NCI-H226 (cell line): ENCODE data around the gene RAG1.

Experiments
- DNase-seq: peaks from one replicate; pipeline ENCODE4 v3.0.0-alpha.2; 2015

The RAG1 gene

DNA sequence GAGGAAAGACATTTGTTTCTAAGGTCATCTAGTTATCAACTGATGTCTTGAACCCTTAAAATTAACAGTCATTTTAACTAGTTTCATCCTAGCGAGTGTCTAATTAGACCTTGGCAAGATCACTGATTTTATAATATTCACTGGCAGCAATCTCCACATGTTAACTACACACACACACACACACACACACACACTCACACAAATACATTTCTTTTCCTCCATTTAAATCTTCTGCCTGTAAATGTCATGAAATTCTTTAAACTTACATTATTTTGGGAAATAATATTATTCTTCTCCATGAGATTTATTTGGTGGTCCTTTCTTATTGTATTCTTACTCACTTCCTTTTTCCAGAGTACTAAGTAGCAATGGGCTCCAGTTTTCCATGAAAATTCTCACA is 23.6 kb downstream of the RAG1 start:
- DNase-seq = no peak

- DNase-seq = peak; percentile 84
Observed at GRCh38 chr11:36594316-36594989, 26.6 kb downstream of the RAG1 start, which contains the start of gene IFTAP. IFTAP (plus strand) TSS chr11:36594502; CDS start chr11:36610104, 15,602 bp downstream.

DNA sequence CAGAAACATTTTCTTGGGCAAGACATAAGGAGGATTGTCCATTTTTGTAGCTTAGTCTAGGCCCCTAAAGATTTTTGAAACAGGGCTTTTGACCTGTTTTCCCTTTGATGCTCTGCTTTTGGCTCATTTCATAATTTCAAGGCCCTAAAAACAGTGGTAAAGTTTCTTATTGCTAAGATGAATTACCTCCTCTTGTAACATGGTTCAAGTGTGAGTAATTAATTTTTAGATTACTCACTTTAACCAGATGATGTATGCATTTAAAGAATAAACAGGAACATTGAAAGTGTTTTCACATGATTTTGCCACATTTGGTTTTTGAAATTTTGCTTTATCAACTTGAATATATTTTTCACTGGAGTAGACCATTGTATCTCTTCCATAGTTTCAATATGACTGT is 29.1 kb downstream of the RAG1 start:
- DNase-seq = no peak

- no peak for DNase-seq
Observed at GRCh38 chr11:36598051-36598450, 30.2 kb downstream of the RAG1 start, which contains the start of gene RAG2. RAG2 (minus strand) TSS chr11:36598236; CDS start chr11:36594168, 4,068 bp downstream.

- no peak for DNase-seq
Observed at GRCh38 chr11:36600180-36600579, 32.4 kb downstream of the RAG1 start.

DNA sequence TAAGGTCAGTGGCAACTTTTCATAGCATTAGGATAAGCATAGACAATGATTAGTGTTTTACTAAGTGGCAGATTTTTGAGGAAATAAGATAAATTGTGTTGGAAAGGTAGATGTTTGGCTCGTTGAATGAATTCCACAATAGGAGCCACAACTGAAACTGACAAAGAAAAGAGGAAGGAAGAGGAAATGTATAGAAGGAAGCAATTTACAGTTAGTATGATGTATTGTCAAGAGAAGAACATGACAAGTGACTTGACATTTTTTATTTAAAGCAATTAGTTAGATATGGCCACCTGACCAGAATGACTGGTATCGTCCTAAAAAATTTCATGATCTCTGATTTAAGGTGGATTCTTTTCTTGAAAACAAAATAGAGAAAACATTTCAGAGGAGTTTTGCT is 33.3 kb downstream of the RAG1 start:
- DNase-seq = no peak

- DNase-seq = no peak
Observed at GRCh38 chr11:36602135-36602534, 34.3 kb downstream of the RAG1 start.

DNA sequence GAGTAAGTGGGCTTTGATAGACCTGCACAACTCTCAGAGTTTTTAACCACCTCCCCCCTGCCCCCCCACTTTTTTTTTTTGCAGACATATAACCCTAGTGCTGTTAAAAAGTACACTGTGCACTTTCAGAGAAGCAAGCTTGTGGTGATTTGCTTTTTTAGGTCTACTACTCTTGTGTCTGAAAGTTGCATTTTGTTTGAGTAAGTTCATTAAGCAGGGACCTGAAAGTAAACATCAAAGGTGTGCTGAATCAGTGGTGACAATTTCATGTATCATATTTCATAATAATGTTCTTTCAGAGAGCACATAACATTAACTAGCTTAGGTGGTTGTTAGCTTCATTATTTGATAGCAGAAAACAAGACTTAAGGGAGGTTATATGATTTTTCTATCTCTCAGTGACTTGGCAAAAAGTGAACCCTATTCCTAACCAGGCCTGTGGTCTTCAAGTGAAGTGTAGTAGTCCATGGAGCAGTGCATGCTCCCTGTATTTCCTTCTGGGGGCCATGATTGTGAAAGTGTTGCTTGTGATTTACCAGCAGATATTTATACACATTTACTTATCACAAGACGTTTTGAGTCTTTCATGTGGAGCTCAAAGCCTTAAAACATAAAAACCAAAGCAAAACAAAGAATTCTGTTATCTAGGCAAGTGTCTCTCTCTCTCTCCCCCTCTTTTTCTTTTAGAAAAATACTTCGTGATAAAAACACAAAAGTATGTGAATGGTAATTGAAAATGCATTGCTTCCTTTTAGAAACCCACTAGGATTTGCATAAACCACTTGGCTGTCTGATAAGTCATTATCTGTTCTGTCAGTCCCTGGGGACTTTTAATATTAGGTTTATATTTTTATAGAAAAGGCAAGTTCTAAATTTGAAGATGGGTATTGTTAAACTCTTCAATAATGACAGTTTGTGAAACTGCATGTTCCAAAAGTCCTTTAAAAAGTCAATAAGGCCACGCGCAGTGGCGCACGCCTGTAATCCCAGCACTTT is 37.7 kb downstream of the RAG1 start:
- DNase-seq = no peak

DNA sequence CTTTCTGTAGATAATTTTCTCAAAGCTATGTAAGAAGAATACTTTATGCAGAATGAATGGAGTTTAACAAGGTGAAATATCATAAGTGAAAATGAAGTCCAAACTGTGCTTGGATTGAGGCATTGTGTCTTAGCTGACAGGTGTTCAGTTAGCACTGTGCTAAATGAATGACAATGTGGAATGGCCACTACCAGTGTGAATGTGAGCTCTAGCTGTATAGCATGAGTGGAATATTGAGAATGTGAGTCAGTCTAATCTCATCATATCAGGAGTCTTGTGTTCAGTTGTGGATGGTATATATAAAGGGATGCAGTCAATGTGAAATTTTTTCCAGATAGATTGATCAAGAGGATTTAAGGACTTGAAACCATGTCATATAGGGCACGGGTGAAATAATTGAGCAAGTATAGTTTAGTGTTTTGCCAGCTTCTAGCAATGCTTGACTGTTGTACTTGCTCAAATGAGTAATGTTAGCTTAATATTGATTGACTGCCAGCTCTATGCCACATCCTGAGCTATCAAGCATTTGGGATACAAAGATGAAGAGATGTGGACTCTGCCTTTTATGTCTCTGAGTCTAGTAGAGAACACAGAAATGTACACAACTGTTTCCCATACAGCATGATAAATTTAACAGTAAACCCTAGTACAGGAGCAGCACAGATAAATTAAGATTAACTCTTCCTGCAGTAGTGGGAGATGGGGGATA is 40.8 kb downstream of the RAG1 start:
- DNase-seq = no peak

GRCh38 chr11:36609383-36609782 is 41.6 kb downstream of the RAG1 start:
- DNase-seq = no peak

- DNase-seq = no peak
Observed at GRCh38 chr11:36615826-36616225, 48.0 kb downstream of the RAG1 start.

DNA sequence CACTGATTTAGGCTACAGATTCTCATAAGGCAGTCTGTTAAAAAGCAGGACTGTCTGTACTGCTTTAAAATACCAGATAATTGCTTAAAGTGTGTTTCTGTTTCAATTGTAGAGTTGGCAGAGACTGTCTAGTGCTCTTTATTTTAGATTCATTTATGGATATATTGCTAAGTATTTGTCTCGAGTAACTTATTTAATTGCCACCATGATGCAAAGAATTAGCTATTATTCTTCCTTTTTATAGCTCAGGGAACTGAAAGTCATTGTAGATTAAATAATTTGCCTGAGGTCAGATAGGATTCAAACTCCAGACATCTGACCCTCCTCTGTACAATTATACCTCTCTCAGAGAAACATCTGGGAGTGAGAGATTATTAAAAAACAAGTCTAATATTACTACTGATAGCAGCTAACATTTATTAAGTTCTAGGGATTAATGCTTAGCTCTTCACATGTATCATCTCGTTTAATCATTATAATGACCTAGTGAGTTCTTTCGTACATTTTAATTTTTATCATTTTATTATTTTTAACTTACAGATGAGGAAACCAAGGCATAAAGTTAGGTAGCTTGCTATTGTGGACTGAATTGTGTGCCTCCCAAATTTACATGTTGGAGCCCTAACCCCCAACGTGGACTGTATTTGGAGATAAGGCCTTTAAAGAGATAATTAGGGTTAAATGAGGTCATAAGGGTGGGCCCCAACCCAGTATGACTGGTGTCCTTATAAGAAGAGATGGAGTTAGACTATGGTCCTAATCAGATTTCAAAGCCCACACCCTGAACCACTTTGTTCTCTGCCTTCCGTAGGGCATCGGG is 49.9 kb downstream of the RAG1 start:
- DNase-seq = no peak

- DNase-seq = no peak
Observed at GRCh38 chr11:36618363-36619047, 50.7 kb downstream of the RAG1 start.

DNA sequence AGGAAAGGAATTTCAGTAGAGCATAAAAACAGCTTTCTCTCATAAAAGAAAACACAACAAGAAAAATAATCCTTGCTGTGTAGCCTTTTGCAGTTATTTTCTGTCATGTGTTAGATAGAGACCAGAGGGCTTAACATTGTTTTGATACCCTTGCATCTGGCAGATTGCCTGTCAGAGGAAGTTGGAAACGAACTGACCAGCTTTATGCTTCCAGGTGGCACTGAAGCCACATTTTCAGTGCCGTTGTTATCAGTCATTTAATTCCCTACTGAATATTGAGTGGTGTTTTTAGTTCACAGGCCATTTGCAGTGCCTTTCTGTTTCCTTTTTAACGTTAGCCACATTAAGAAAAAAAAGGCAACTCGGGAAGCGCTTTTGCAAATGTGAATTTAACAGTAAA is 51.7 kb downstream of the RAG1 start:
- no peak for DNase-seq

DNA sequence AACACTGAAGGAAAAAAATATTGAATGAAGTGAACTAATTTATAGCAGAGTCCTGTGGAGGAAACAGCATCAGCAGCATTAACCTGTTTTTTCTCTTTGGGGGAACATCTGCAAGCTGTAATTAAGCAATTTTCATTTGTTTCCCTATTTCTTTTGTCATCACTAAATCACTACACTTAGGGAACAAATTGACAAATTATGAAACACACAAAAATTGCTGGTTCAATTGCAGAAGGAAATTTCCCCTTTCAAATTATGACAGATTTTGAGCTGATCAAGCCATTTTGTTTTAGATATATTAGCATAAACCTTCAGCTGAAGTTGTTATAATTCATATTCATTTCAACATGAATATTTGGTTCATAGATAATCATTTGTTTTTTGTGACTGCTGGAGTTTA is 52.4 kb downstream of the RAG1 start:
- DNase-seq = no peak

- no peak for DNase-seq
Observed at GRCh38 chr11:36622431-36623136, 54.8 kb downstream of the RAG1 start.

DNA sequence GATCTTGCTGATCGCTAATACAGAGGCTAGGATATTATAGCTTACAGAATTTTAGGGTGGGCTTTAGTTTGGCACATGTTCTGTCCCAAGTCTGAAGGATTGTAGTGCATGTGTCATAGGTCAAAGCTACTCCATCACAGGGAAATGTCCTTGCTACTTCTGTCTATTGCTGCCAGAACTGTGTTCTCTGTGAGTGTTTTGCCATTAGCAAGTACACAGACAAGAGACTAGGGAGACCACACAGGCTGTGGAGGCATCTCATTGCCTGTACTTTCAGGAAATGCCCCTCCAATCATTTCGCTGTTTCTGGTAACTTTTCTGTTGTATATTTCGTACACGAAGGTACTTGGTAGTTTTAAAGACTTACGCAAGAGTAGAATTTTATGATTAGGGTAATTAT is 55.7 kb downstream of the RAG1 start:
- no peak for DNase-seq

- no peak for DNase-seq
Observed at GRCh38 chr11:36627006-36627405, 59.2 kb downstream of the RAG1 start.

DNA sequence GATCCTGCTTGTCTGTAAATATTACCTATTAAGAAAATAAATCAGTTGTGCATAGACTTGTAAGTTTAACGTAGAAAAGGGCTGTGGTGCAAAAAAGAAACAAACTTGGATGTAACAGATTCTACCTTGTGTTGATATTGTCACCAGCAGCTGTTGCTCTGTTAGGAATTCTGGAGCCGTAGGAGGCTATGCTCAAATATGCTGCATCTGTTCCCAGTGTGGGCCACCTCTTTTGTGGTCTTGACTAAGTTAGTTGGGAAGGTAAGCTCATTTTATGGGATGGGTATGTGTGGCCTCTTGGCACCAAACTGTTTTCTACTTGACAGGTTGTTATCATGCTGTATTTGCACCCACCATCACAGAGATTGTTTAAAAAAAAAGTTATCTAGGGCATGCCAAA is 59.7 kb downstream of the RAG1 start:
- DNase-seq = no peak

GRCh38 chr11:36628141-36628540 is 60.3 kb downstream of the RAG1 start:
- DNase-seq = no peak

GRCh38 chr11:36628765-36629244 is 61.0 kb downstream of the RAG1 start:
- DNase-seq = no peak
